Fibroblast of villous mesenchyme (primary cell): ENCODE measurements around the gene SMCO2. TPM values are rescaled to one million over a fixed set of nuclear protein-coding genes. Genes with fewer than 3 reads are reported as not detected.

Experiments used
- DNase-seq: peaks from one replicate; pipeline ENCODE4 v3.0.0-alpha.2; 2010; ENCODE audit warnings: low read depth
- H3K4me3 ChIP-seq: 2 replicates; pipeline ENCODE4 v1.5.1; 2011; ENCODE audit warnings: low read depth, mild to moderate bottlenecking, low read length
- CTCF ChIP-seq: IDR thresholded peaks from 2 replicates; pipeline ENCODE4 v1.5.1; 2012; ENCODE audit warnings: low read depth, mild to moderate bottlenecking, low read length; ENCODE audit not compliant: insufficient read depth
- total RNA-seq: library from RNA; depleted of rRNA; stranded (reverse); fragments of >200 nt; gene quantifications from 2 replicates; pipeline ENCODE4 v1.2.3, GENCODE V29; 2012

SMCO2 gene
- total RNA-seq, 1 donor, result not detected

- no peak for TF ChIP-seq CTCF
- no peak for DNase-seq
- H3K4me3 ChIP-seq, result no peak overlapping the region
Measured at GRCh38 chr12:27545665-27546064, 99.1 kb downstream of the SMCO2 start.

GRCh38 chr12:27547592-27547991, 101.1 kb downstream of the SMCO2 start:
- no peak for DNase-seq
- no peak for TF ChIP-seq CTCF
- no peak overlapping the region for H3K4me3 ChIP-seq

- no peak for DNase-seq
- no peak overlapping the region for H3K4me3 ChIP-seq
- TF ChIP-seq CTCF, result no peak
Measured at GRCh38 chr12:27548301-27549199, 102.0 kb downstream of the SMCO2 start.

GRCh38 chr12:27549236-27549800, 102.8 kb downstream of the SMCO2 start:
- peak; percentile 77 for DNase-seq
- no peak for TF ChIP-seq CTCF
- peak overlapping the region; percentile 10 for H3K4me3 ChIP-seq

- peak; percentile 99 for DNase-seq
Measured at GRCh38 chr12:27549801-27550652, 103.5 kb downstream of the SMCO2 start.

GRCh38 chr12:27550653-27550975, 104.1 kb downstream of the SMCO2 start:
- TF ChIP-seq CTCF, result no peak
- no peak for DNase-seq
- no peak overlapping the region for H3K4me3 ChIP-seq

More at GRCh38 chr12:27549801-27550652, 103.5 kb downstream of the SMCO2 start:
- TF ChIP-seq CTCF, result no peak
- peak overlapping the region; percentile 28 for H3K4me3 ChIP-seq
